ENCODE data around the gene ITIH1.

ITIH1 gene

GRCh38 chr3:52827866-52828376 is 50.5 kb downstream of the ITIH1 start:
- peaks cover 14% of the 10 kb centered on the region for H3K4me1 Mint-ChIP-seq
- no peaks in the 10 kb centered on the region for H3K36me3 Mint-ChIP-seq (ENCODE audit: low read depth)
- no peaks in the 10 kb centered on the region for H3K27me3 Mint-ChIP-seq (ENCODE audit: low read depth)
- TF ChIP-seq CTCF (IDR thresholded peaks at IDR 0.05; ENCODE audit: unreplicated experiment in 3 of 3): no peak
- H3K27ac Mint-ChIP-seq: peak overlapping the region in 1 of 3 experiments; percentile 28
- no peak overlapping the region for H3K4me3 Mint-ChIP-seq
- H3K9me3 Mint-ChIP-seq: no peaks in the 10 kb centered on the region

GRCh38 chr3:52829482-52829881 is 52.1 kb downstream of the ITIH1 start:
- no peaks in the 10 kb centered on the region for H3K27me3 Mint-ChIP-seq (ENCODE audit: low read depth)
- no peak overlapping the region for H3K27ac Mint-ChIP-seq
- H3K9me3 Mint-ChIP-seq: no peaks in the 10 kb centered on the region
- peaks cover 17% of the 10 kb centered on the region for H3K4me1 Mint-ChIP-seq
- no peak for TF ChIP-seq CTCF (IDR thresholded peaks at IDR 0.05; ENCODE audit: unreplicated experiment in 3 of 3)
- no peaks in the 10 kb centered on the region for H3K36me3 Mint-ChIP-seq (ENCODE audit: low read depth)
- no peak overlapping the region for H3K4me3 Mint-ChIP-seq

GRCh38 chr3:52829906-52830463 is 52.6 kb downstream of the ITIH1 start:
- no peak for TF ChIP-seq CTCF (IDR thresholded peaks at IDR 0.05; ENCODE audit: unreplicated experiment in 3 of 3)
- peaks cover 22% of the 10 kb centered on the region for H3K4me1 Mint-ChIP-seq
- H3K36me3 Mint-ChIP-seq (ENCODE audit: low read depth): no peaks in the 10 kb centered on the region

GRCh38 chr3:52830535-52831258 is 53.3 kb downstream of the ITIH1 start, which contains the start of gene ITIH4:
TSS of gene ITIH4 (minus strand) at chr3:52830672. CDS start at chr3:52830642, 30 bp downstream.
- Mint-ChIP-seq H3K27me3 (ENCODE audit: low read depth) (no peaks in the 10 kb centered on the region), H3K27ac (no peak within 1 kb of the TSS), H3K9me3 (no peaks in the 10 kb centered on the region), H3K4me1 (peaks cover 29% of the 10 kb centered on the region), H3K4me3 (peak within 1 kb of the TSS in 1 of 3 experiments; percentile 33), H3K36me3 (ENCODE audit: low read depth) (no peaks in the 10 kb centered on the region)
- TF ChIP-seq CTCF (IDR thresholded peaks at IDR 0.05; ENCODE audit: unreplicated experiment in 3 of 3): no peak

More at GRCh38 chr3:52829906-52830463, 52.6 kb downstream of the ITIH1 start:
- no peak overlapping the region for H3K27ac Mint-ChIP-seq
- no peaks in the 10 kb centered on the region for H3K9me3 Mint-ChIP-seq
- H3K4me3 Mint-ChIP-seq: no peak overlapping the region
- H3K27me3 Mint-ChIP-seq (ENCODE audit: low read depth): no peaks in the 10 kb centered on the region

GRCh38 chr3:52831500-52832301 is 54.3 kb downstream of the ITIH1 start:
- no peak for TF ChIP-seq CTCF (IDR thresholded peaks at IDR 0.05; ENCODE audit: unreplicated experiment in 3 of 3)
- Mint-ChIP-seq H3K27ac (no peak overlapping the region), H3K27me3 (ENCODE audit: low read depth) (no peaks in the 10 kb centered on the region), H3K9me3 (no peaks in the 10 kb centered on the region), H3K36me3 (ENCODE audit: low read depth) (no peaks in the 10 kb centered on the region), H3K4me3 (peak overlapping the region in 1 of 3 experiments; percentile 33), H3K4me1 (peaks cover 39% of the 10 kb centered on the region)

Measured in nephron (organoid).